Measurements from ENCODE around the gene GSG1L. TPM values are rescaled to one million over a fixed set of nuclear protein-coding genes. Genes with fewer than 3 reads are reported as not detected.

GSG1L gene
- total RNA-seq, 3 donors from 2014 or later = not detected

DNA sequence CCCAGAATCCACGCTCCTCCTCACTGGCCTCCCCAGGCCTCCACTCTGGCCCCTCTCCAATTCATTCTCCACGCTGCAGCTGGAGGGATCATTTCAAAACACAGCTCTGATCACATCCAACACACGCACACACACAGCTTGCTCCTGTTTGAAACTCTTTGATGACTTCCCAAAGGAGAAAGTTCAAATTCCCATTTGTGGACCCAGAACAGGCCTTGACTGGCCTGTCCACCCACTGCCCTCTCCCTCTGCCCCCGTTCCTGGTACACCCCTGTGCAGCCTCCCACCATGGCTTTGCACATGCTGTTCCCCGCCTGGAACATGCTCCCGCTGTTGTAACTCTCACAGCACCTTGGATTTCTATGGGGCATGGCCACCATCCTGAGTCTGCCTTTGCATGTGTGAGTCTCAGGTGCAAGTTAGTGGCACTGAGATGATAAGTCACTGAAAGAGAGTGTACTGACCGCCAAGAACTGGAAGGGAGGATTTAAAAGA is 100.0 kb downstream of the GSG1L start:
- TF ChIP-seq, protein P1, sequence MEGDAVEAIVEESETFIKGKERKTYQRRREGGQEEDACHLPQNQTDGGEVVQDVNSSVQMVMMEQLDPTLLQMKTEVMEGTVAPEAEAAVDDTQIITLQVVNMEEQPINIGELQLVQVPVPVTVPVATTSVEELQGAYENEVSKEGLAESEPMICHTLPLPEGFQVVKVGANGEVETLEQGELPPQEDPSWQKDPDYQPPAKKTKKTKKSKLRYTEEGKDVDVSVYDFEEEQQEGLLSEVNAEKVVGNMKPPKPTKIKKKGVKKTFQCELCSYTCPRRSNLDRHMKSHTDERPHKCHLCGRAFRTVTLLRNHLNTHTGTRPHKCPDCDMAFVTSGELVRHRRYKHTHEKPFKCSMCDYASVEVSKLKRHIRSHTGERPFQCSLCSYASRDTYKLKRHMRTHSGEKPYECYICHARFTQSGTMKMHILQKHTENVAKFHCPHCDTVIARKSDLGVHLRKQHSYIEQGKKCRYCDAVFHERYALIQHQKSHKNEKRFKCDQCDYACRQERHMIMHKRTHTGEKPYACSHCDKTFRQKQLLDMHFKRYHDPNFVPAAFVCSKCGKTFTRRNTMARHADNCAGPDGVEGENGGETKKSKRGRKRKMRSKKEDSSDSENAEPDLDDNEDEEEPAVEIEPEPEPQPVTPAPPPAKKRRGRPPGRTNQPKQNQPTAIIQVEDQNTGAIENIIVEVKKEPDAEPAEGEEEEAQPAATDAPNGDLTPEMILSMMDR (IDR thresholded peaks at IDR 0.05) = no peak
- TF ChIP-seq POLR2A (IDR thresholded peaks at IDR 0.05) = no peak
- TF ChIP-seq POLR2AphosphoS5 (IDR thresholded peaks at IDR 0.05) = no peak
- Histone ChIP-seq H3K9me3 (peaks cover 0 to 5% of the 10 kb centered on the region in 2 donors), H3K27ac (no peak overlapping the region), H3K4me1 (no peaks in the 10 kb centered on the region), H3K4me3 (no peak overlapping the region), H3K27me3 (peaks cover 0 to 3% of the 10 kb centered on the region in 2 donors), H3K36me3 (no peaks in the 10 kb centered on the region)
- intact Hi-C loops (cut with DNase I; ENCODE audit: low total_unique reads) = no loop called here
- no peak for DNase-seq (ENCODE audit: low spot score in 2 of 2)

DNA sequence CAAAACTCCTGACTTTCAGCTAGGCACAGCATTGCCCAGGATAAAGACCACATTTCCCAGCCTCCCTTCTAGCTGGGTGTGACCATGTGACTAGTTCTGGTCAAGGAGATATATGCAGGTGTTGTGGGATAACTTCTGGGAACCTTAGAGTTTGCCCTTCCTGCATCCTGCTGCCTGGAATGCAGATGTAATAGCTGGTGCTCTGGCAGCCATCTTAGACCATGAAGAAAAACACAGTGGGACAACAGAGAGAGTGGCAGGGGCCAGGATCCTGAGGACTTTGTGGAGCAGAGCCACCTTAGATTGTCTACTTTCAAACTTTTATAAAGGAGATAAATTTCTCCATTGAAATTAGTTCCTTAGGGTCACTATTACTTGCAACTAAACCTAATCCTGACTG is 101.3 kb downstream of the GSG1L start:
- H3K9me3 ChIP-seq = peaks cover 0 to 8% of the 10 kb centered on the region in 2 donors
- no peak for TF ChIP-seq POLR2A (IDR thresholded peaks at IDR 0.05)
- TF ChIP-seq, protein P1 (IDR thresholded peaks at IDR 0.05) = no peak
- no peak for TF ChIP-seq POLR2AphosphoS5 (IDR thresholded peaks at IDR 0.05)
- H3K4me3 ChIP-seq = no peak overlapping the region
- intact Hi-C loops (cut with DNase I; ENCODE audit: low total_unique reads) = no loop called here
- no peaks in the 10 kb centered on the region for H3K4me1 ChIP-seq
- no peak overlapping the region for H3K27ac ChIP-seq
- H3K27me3 ChIP-seq = peaks cover 0 to 3% of the 10 kb centered on the region in 2 donors
- DNase-seq (ENCODE audit: low spot score in 2 of 2) = no peak
- no peaks in the 10 kb centered on the region for H3K36me3 ChIP-seq

DNA sequence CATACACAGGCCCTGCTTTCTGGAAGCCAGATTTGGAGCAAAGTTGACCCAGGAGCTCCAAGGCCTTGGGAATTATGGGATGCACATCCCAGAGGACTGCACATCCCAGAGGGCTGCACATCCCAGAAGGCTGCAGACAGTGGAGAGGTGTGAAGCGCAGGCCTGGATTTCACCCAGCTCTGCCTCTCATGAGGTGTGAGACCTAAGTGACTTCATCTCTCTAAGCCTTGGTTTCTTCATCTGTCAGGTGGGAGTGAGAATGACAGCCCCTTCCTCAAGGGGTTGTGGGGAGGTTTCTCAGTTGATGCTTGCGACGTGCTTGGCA is 102.3 kb downstream of the GSG1L start:
- intact Hi-C loops (cut with DNase I; ENCODE audit: low total_unique reads) = no loop called here
- DNase-seq (ENCODE audit: low spot score in 2 of 2) = no peak
- TF ChIP-seq POLR2A (IDR thresholded peaks at IDR 0.05) = no peak
- Histone ChIP-seq H3K4me1 (no peaks in the 10 kb centered on the region), H3K9me3 (peaks cover 0 to 8% of the 10 kb centered on the region in 2 donors), H3K27me3 (peaks cover 0 to 3% of the 10 kb centered on the region in 2 donors), H3K36me3 (no peaks in the 10 kb centered on the region), H3K27ac (no peak overlapping the region), H3K4me3 (no peak overlapping the region)

DNA sequence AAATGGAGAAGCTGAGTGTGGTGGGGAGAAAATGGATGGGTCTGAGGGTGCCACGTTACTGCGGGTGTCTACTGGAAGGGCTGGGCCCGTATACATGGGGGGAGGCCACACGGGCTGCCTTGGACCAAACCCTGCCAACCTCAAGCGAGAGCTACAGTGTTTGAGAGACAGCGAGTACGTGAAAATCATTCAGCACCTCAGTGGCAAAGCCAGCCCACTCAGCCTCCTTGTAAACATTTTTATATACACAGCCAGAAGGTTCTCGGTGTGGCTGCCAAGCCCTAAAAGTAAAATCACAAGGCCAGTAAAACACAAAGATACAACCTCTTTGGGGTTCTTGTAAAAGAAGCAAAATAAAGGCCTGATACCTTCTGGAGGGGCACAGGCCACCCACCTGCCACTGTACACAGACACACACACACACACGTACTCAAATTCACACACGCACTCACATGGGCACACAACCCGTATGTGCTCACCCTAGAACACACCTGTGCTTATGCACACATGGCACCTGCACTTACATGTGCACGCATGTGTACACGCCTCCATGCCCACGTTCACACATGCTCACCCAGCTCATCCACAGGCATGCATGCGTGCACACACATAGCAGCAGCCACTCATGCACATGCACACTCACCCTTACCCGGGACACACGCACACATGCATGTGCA is 102.8 kb downstream of the GSG1L start:
- no peak overlapping the region for H3K27ac ChIP-seq
- H3K4me1 ChIP-seq = no peaks in the 10 kb centered on the region
- TF ChIP-seq, protein P1 (IDR thresholded peaks at IDR 0.05) = no peak
- TF ChIP-seq POLR2AphosphoS5 (IDR thresholded peaks at IDR 0.05) = no peak
- no peak for TF ChIP-seq POLR2A (IDR thresholded peaks at IDR 0.05)
- H3K4me3 ChIP-seq = no peak overlapping the region
- intact Hi-C loops (cut with DNase I; ENCODE audit: low total_unique reads) = no loop called here
- no peaks in the 10 kb centered on the region for H3K36me3 ChIP-seq
- peaks cover 3 to 8% of the 10 kb centered on the region in 2 donors for H3K9me3 ChIP-seq
- no peak for DNase-seq (ENCODE audit: low spot score in 2 of 2)
- H3K27me3 ChIP-seq = peaks cover 0 to 3% of the 10 kb centered on the region in 2 donors

DNA sequence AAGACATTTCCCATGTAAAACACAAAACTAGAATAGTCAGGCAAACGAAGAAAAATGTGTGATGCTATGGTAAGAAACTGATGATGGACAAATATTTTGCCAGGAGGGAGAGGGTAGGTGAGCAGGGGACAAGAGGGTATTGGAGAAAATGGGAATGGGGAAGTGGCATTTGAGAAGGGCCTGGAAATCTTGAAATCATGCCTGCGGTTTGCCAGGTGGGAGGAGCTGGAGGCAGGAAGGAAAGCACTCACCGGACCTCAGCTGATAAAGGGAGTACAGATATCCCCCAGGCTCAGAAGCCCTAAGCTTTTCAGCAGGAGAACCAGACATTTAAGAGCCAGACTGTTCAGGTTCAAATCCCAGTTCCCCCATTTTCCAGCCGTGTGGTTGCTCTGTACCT is 103.6 kb downstream of the GSG1L start:
- Histone ChIP-seq H3K27me3 (peaks cover 0 to 3% of the 10 kb centered on the region in 2 donors), H3K4me3 (no peak overlapping the region), H3K4me1 (no peaks in the 10 kb centered on the region), H3K36me3 (no peaks in the 10 kb centered on the region), H3K9me3 (peaks cover 8 to 9% of the 10 kb centered on the region in 2 donors), H3K27ac (no peak overlapping the region)
- no peak for DNase-seq (ENCODE audit: low spot score in 2 of 2)
- intact Hi-C loops (cut with DNase I; ENCODE audit: low total_unique reads) = no loop called here
- TF ChIP-seq, protein P1 (IDR thresholded peaks at IDR 0.05) = no peak
- TF ChIP-seq POLR2AphosphoS5 (IDR thresholded peaks at IDR 0.05) (no peak), POLR2A (IDR thresholded peaks at IDR 0.05) (no peak)
